ENCODE data around the gene RPS6KC1.
"Not testable (repeated sequence)": the region's sequence is repeated elsewhere in the genome, so short reads cannot be mapped to it uniquely, and the experiment has no call there.

Gene RPS6KC1

GRCh38 chr1:213303286-213303685 is 252.2 kb downstream of the RPS6KC1 start:
- Histone ChIP-seq H3K36me3 (ENCODE audit: insufficient read depth, low read length) (no peaks in the 10 kb centered on the region), H3K9ac (ENCODE audit: insufficient read length) (no peak overlapping the region), H3K4me3 (no peak overlapping the region), H3K9me3 (ENCODE audit: low read depth, low read length) (no peaks in the 10 kb centered on the region), H3K27ac (no peak overlapping the region)
- no peak for DNase-seq (ENCODE audit: low read depth, low spot score)
- TF ChIP-seq EZH2 (IDR thresholded peaks at IDR 0.05) = no peak

GRCh38 chr1:213315571-213315970 is 264.5 kb downstream of the RPS6KC1 start:
- H3K27ac ChIP-seq = no peak overlapping the region
- H3K9ac ChIP-seq (ENCODE audit: insufficient read length) = no peak overlapping the region
- no peak for TF ChIP-seq EZH2 (IDR thresholded peaks at IDR 0.05)
- TF ChIP-seq POLR2AphosphoS5 (IDR thresholded peaks at IDR 0.05; ENCODE audit: borderline replicate concordance, low read depth, low read length) = no peak
- no peak for TF ChIP-seq FOXP2 (optimal IDR thresholded peaks at IDR 0.05; ENCODE audit: control extremely low read depth, extremely low read length, insufficient read depth)
- no peak overlapping the region for H3K4me3 ChIP-seq
- H3K9me3 ChIP-seq (ENCODE audit: low read depth, low read length) = no peaks in the 10 kb centered on the region
- H3K36me3 ChIP-seq (ENCODE audit: insufficient read depth, low read length) = no peaks in the 10 kb centered on the region
- no peak for DNase-seq (ENCODE audit: low read depth, low spot score)

DNA sequence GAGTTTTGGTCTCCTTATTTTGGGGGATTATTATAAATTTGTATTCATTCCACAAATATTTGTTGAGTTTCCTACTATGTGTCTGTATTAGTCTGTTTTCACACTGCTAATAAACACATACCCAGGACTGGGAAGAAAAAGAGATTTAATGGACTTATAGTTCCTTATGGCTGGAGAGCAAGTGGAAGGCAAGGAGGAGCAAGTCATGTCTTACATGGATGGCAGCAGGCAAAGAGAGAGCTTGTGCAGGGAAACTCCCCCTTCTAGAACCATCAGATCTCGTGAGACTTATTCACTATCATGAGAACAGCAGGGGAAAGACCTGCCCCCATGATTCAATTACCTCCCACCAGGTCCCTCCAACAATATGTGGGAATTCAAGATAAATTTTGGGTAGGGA is 267.4 kb downstream of the RPS6KC1 start:
- H3K36me3 ChIP-seq (ENCODE audit: insufficient read depth, low read length); H3K4me3 ChIP-seq; H3K9me3 ChIP-seq (ENCODE audit: low read depth, low read length); H3K27ac ChIP-seq; DNase-seq (ENCODE audit: low read depth, low spot score); H3K9ac ChIP-seq (ENCODE audit: insufficient read length): not testable (repeated sequence)

DNA sequence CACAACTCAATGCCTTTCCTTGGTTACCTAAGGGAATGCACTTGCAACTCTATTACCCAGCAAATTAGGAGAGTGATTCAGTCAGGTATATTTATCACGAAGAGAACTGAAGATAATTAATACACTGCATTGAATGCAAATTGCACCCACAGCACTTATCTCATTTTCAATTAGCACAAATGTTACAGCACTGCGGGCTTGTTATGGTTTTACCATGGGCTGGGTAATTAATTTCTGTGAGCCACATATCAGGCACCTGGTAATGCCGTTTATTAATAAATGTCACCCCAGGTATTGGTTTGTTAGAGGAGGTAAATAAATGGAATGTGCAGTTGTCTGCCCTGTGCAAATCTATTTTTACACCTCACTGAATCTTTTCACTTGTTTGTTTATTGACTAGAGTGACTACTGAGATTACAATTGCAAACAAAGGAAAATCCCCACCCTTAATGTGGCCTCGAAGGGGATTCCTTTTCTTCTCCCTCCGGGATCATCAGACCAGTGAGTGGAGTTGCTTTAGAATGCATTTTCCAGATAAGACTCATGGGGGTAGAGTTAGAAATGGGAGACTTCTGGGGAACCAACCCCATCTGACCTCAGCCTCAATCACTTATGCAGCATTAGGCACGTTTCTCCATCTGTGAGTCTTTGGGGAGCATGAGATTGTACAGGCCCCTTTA is 269.3 kb downstream of the RPS6KC1 start:
- Histone ChIP-seq H3K27ac (no peak overlapping the region), H3K36me3 (ENCODE audit: insufficient read depth, low read length) (no peaks in the 10 kb centered on the region), H3K9ac (ENCODE audit: insufficient read length) (no peak overlapping the region), H3K4me3 (no peak overlapping the region), H3K9me3 (ENCODE audit: low read depth, low read length) (no peaks in the 10 kb centered on the region)
- TF ChIP-seq EZH2 (IDR thresholded peaks at IDR 0.05) = no peak
- TF ChIP-seq FOXP2 (optimal IDR thresholded peaks at IDR 0.05; ENCODE audit: control extremely low read depth, extremely low read length, insufficient read depth) = no peak
- TF ChIP-seq POLR2AphosphoS5 (IDR thresholded peaks at IDR 0.05; ENCODE audit: borderline replicate concordance, low read depth, low read length) = no peak
- DNase-seq (ENCODE audit: low read depth, low spot score) = no peak

Measured in SK-N-MC (cell line).